H9 (cell line): ENCODE data around the gene RERE. TPM values are rescaled to one million over a fixed set of nuclear protein-coding genes. Genes with fewer than 3 reads are reported as not detected.

Source experiments
- DNase-seq: peaks from one replicate; pipeline ENCODE4 v3.0.0-alpha.2; 2017
- H2AFZ ChIP-seq: one replicate; pipeline ENCODE4 v1.6.1; 2013; ENCODE audit warnings: mild to moderate bottlenecking, low read length, control low read depth, moderate library complexity
- H2AK5ac ChIP-seq: 2 replicates; pipeline ENCODE4 v1.6.1; 2013; ENCODE audit warnings: low read length, control low read depth, mixed read lengths; ENCODE audit not compliant: insufficient read length
- H2BK120ac ChIP-seq: one replicate; pipeline ENCODE4 v1.6.1; 2013; ENCODE audit warnings: low read depth, mild to moderate bottlenecking, low read length, control low read depth, inconsistent platforms; ENCODE audit not compliant: poor library complexity, severe bottlenecking
- H2BK12ac ChIP-seq: 2 replicates; pipeline ENCODE4 v1.6.1; 2013; ENCODE audit warnings: low read length, control low read depth, mixed read lengths, low read depth; ENCODE audit not compliant: insufficient read length
- H2BK15ac ChIP-seq: 2 replicates; pipeline ENCODE4 v1.6.1; 2013; ENCODE audit warnings: low read depth, low read length, control low read depth
- H2BK20ac ChIP-seq: one replicate; pipeline ENCODE4 v1.6.1; 2013; ENCODE audit warnings: low read depth, mild to moderate bottlenecking, low read length, control low read depth, inconsistent platforms; ENCODE audit not compliant: poor library complexity, severe bottlenecking
- H2BK5ac ChIP-seq: 2 replicates; pipeline ENCODE4 v1.6.1; 2013; ENCODE audit warnings: low read length, control low read depth, mixed read lengths; ENCODE audit not compliant: insufficient read length
- H3K14ac ChIP-seq: 2 replicates; pipeline ENCODE4 v1.6.1; 2013; ENCODE audit warnings: low read length, control low read depth; ENCODE audit not compliant: insufficient read depth
- H3K18ac ChIP-seq: 2 replicates; pipeline ENCODE4 v1.6.1; 2013; ENCODE audit warnings: low read depth, mild to moderate bottlenecking, mixed read lengths, low read length, control low read depth; ENCODE audit not compliant: insufficient read length
- H3K23ac ChIP-seq: 2 replicates; pipeline ENCODE4 v1.6.1; 2013; ENCODE audit warnings: low read length, control low read depth, mixed read lengths, low read depth; ENCODE audit not compliant: insufficient read length
- H3K23me2 ChIP-seq: 2 replicates; pipeline ENCODE4 v1.6.1; 2013; ENCODE audit warnings: low read depth, mild to moderate bottlenecking, mixed read lengths, low read length, control low read depth; ENCODE audit not compliant: insufficient read length, poor library complexity, severe bottlenecking
- H3K27ac ChIP-seq: 2 replicates; pipeline ENCODE4 v1.5.1; 2013; ENCODE audit warnings: low read length, control low read depth, mixed read lengths, low read depth; ENCODE audit not compliant: insufficient read length
- H3K27me3 ChIP-seq: 2 replicates; pipeline ENCODE4 v1.6.1; 2013; ENCODE audit warnings: low read length, control low read depth, inconsistent platforms; ENCODE audit not compliant: insufficient read depth
- H3K4ac ChIP-seq: 2 replicates; pipeline ENCODE4 v1.6.1; 2013; ENCODE audit warnings: low read depth, mild to moderate bottlenecking, control low read depth, inconsistent platforms, low read length, moderate library complexity
- H3K4me1 ChIP-seq: 2 replicates; pipeline ENCODE4 v1.6.1; 2013; ENCODE audit warnings: low read length, control low read depth, inconsistent platforms; ENCODE audit not compliant: insufficient read depth
- H3K4me2 ChIP-seq: 2 replicates; pipeline ENCODE4 v1.6.1; 2013; ENCODE audit warnings: low read length, control low read depth, mixed read lengths; ENCODE audit not compliant: insufficient read length, insufficient read depth
- H3K56ac ChIP-seq: 2 replicates; pipeline ENCODE4 v1.6.1; 2013; ENCODE audit warnings: low read depth, mild to moderate bottlenecking, mixed read lengths, low read length, control low read depth; ENCODE audit not compliant: insufficient read length
- H3K79me1 ChIP-seq: 2 replicates; pipeline ENCODE4 v1.6.1; 2013; ENCODE audit warnings: low read depth, mild to moderate bottlenecking, moderate library complexity, low read length, control low read depth, inconsistent platforms; ENCODE audit not compliant: insufficient read depth, poor library complexity, severe bottlenecking
- H3K79me2 ChIP-seq: 2 replicates; pipeline ENCODE4 v1.6.1; 2013; ENCODE audit warnings: low read length, control low read depth, inconsistent platforms; ENCODE audit not compliant: insufficient read depth
- H3K9ac ChIP-seq: 2 replicates; pipeline ENCODE4 v1.6.1; 2013; ENCODE audit warnings: low read length, control low read depth, mixed read lengths; ENCODE audit not compliant: insufficient read length; ENCODE audit errors: extremely low read depth
- H3K9me3 ChIP-seq: one replicate; pipeline ENCODE4 v1.6.1; 2013; ENCODE audit warnings: low read depth, low read length, inconsistent platforms; ENCODE audit not compliant: control insufficient read depth
- H3T11ph ChIP-seq: one replicate; pipeline ENCODE4 v1.6.1; 2013; ENCODE audit warnings: mild to moderate bottlenecking, low read length, control low read depth, inconsistent platforms
- H4K20me1 ChIP-seq: one replicate; pipeline ENCODE4 v1.6.1; 2013; ENCODE audit not compliant: control insufficient read depth, insufficient read length, insufficient read depth
- H4K5ac ChIP-seq: 2 replicates; pipeline ENCODE4 v1.6.1; 2013; ENCODE audit warnings: low read depth, mild to moderate bottlenecking, mixed read lengths, low read length, control low read depth; ENCODE audit not compliant: insufficient read length
- H4K8ac ChIP-seq: replicated peaks from 2 replicates; pipeline ENCODE4 v1.6.1; 2013; ENCODE audit warnings: low read length, control low read depth, mixed read lengths, low read depth; ENCODE audit not compliant: insufficient read length
- H4K91ac ChIP-seq: 2 replicates; pipeline ENCODE4 v1.6.1; 2013; ENCODE audit warnings: low read depth, mild to moderate bottlenecking, moderate library complexity, mixed read lengths, low read length, control low read depth; ENCODE audit not compliant: insufficient read length
- H3K27ac Mint-ChIP-seq, 3 experiments: 2 replicates in 2 of 3; 3 replicates in 1 of 3; pipeline ENCODE4 v1.8.0; 2020 to 2021; ENCODE audit warnings: mixed read lengths in 3 of 3, mild to moderate bottlenecking in 1 of 3, moderate library complexity in 1 of 3
- H3K27me3 Mint-ChIP-seq: 2 replicates; pipeline ENCODE4 v1.8.0; 2021; ENCODE audit warnings: low read depth, mild to moderate bottlenecking, moderate library complexity, mixed read lengths
- H3K36me3 Mint-ChIP-seq, 3 experiments: 2 replicates in 2 of 3; 3 replicates in 1 of 3; pipeline ENCODE4 v1.8.0; 2020 to 2021; ENCODE audit warnings: low read depth in 3 of 3, mixed read lengths in 3 of 3; ENCODE audit not compliant: insufficient read depth in 1 of 3
- H3K4me1 Mint-ChIP-seq, 2 experiments: 2 replicates each; pipeline ENCODE4 v1.8.0; 2020; ENCODE audit warnings: mixed read lengths in 2 of 2
- H3K4me3 Mint-ChIP-seq, 2 experiments: 2 replicates in 1 of 2; 3 replicates in 1 of 2; pipeline ENCODE4 v1.8.0; 2020 to 2021; ENCODE audit warnings: mild to moderate bottlenecking in 2 of 2, mixed read lengths in 2 of 2, moderate library complexity in 1 of 2
- H3K9me3 Mint-ChIP-seq, 2 experiments: 2 replicates in 1 of 2; 3 replicates in 1 of 2; pipeline ENCODE4 v1.8.0; 2020; ENCODE audit warnings: mild to moderate bottlenecking in 2 of 2, mixed read lengths in 2 of 2, moderate library complexity in 1 of 2
- CTCF ChIP-seq: fragments of 200-600 bp; sonication (generic); conservative IDR thresholded peaks from 3 replicates; pipeline ENCODE4 v1.8.0; 2021; ENCODE audit warnings: antibody characterized with exemption, mild to moderate bottlenecking
- WGBS: extraction: QIAGEN DNeasy Blood & Tissue Kit; methylation state at CpG from one replicate; pipeline ENCODE4 v1.1.7; 2013; ENCODE audit warnings: missing lambda C conversion rate, low lambda C conversion rate, mixed read lengths; ENCODE audit not compliant: insufficient read length; ENCODE audit errors: extremely low coverage; 5-methylcytosine and 5-hydroxymethylcytosine counted together
- total RNA-seq: library from RNA; stranded (reverse); gene quantifications from 2 replicates; pipeline ENCODE4 v1.2.1, GENCODE V29; 2021

The RERE gene
- total RNA-seq, 1 experiment from 2014 or later = 103 TPM

- DNase-seq = no peak
- H4K5ac ChIP-seq = no peak overlapping the region
- no peak overlapping the region for H4K8ac ChIP-seq
- H2BK5ac ChIP-seq = no peak overlapping the region
- H3K4ac ChIP-seq = no peak overlapping the region
- no peak overlapping the region for H2AFZ ChIP-seq
- H3K4me2 ChIP-seq = no peak overlapping the region
- TF ChIP-seq CTCF = no peak
- no peaks in the 10 kb centered on the region; the same call in none of the 2 replicates for H3K27me3 Mint-ChIP-seq
- H3K27me3 ChIP-seq = no peaks in the 10 kb centered on the region
- H3K27ac Mint-ChIP-seq = peak overlapping the region; percentile 56 to 77 (median 68); a peak in 3 of 7 replicates
- H4K91ac ChIP-seq = no peak overlapping the region
- H2BK12ac ChIP-seq = no peak overlapping the region
- H3K9ac ChIP-seq = no peak overlapping the region
- H3K23me2 ChIP-seq = no peaks in the 10 kb centered on the region
- H3K79me1 ChIP-seq = no peaks in the 10 kb centered on the region
- no peak overlapping the region for H2BK20ac ChIP-seq
- H2BK15ac ChIP-seq = no peak overlapping the region
- H3K9me3 Mint-ChIP-seq = no peaks in the 10 kb centered on the region
- no peak overlapping the region for H3K27ac ChIP-seq
- H3T11ph ChIP-seq = no peak overlapping the region
- peaks cover 50 to 80% (median 75%) of the 10 kb centered on the region in 3 experiments; a peak in 6 of 7 replicates for H3K36me3 Mint-ChIP-seq
- H3K9me3 ChIP-seq = no peaks in the 10 kb centered on the region
- WGBS = no CpG with 5 or more reads among the region's 46 CpGs
- no peak overlapping the region for H3K56ac ChIP-seq
- no peak overlapping the region for H2BK120ac ChIP-seq
- H4K20me1 ChIP-seq = peaks cover 3% of the 10 kb centered on the region
- H3K4me1 Mint-ChIP-seq = peaks cover 0 to 6% of the 10 kb centered on the region in 2 experiments; a peak in 1 of 4 replicates
- H3K4me3 Mint-ChIP-seq = no peak overlapping the region
- no peak overlapping the region for H3K23ac ChIP-seq
- no peak overlapping the region for H3K18ac ChIP-seq
- H3K4me1 ChIP-seq = no peaks in the 10 kb centered on the region
- H3K14ac ChIP-seq = no peak overlapping the region
- no peak overlapping the region for H2AK5ac ChIP-seq
- no peaks in the 10 kb centered on the region for H3K79me2 ChIP-seq
Measured at GRCh38 chr1:8358241-8358896, 459.1 kb downstream of the RERE start.
